Panc1 (cell line): ENCODE results near the gene LCOR.

ENCODE experiments used
- POLR2AphosphoS5 ChIP-seq: IDR thresholded peaks from 2 replicates; pipeline ENCODE4 v1.6.1; 2012; ENCODE audit warnings: mild to moderate bottlenecking, low read depth, low read length, moderate library complexity
- REST ChIP-seq, 2 experiments: IDR thresholded peaks; 2 replicates each; pipeline ENCODE4 v1.6.1; 2011 to 2012; ENCODE audit warnings: low read depth in 2 of 2, control low read depth in 1 of 2, low read length in 1 of 2, mild to moderate bottlenecking in 1 of 2, moderate library complexity in 1 of 2; ENCODE audit not compliant: insufficient read depth in 1 of 2
- SIN3A ChIP-seq: IDR thresholded peaks from 2 replicates; pipeline ENCODE4 v1.6.1; 2012; ENCODE audit warnings: low read depth, mild to moderate bottlenecking, low read length, moderate library complexity, borderline replicate concordance; ENCODE audit not compliant: insufficient read depth
- TF ChIP-seq, protein P1 (sequence below): fragments of 450-650 bp; IDR thresholded peaks from 2 replicates; pipeline ENCODE4 v1.5.1; 2017; ENCODE audit warnings: mild to moderate bottlenecking

DNA sequence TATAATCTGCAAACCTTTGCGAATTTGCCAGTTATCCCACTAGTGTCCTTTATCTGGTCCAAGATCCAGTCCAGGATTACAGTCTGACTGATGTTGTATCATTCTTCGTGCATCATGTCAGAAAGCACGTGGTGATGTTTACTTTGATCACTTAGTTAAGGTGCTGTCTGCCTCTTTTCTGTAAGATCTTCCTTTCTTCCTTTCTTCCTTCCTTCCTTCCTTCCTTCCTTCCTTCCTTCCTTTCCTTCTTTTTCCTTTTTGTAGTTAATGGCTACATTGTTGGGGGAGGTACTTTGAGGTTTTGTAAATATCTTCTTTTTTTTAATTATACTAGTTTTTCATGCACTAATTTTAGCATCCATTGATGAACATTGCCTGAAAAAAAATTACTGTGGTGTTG, 80.3 kb downstream of the LCOR start:
- TF ChIP-seq REST (IDR thresholded peaks at IDR 0.05; ENCODE audit: insufficient read depth in 1 of 2, low read depth in 2 of 2, low read length in 1 of 2) (no peak), SIN3A (no peak), POLR2AphosphoS5 (no peak)
- TF ChIP-seq, protein P1, sequence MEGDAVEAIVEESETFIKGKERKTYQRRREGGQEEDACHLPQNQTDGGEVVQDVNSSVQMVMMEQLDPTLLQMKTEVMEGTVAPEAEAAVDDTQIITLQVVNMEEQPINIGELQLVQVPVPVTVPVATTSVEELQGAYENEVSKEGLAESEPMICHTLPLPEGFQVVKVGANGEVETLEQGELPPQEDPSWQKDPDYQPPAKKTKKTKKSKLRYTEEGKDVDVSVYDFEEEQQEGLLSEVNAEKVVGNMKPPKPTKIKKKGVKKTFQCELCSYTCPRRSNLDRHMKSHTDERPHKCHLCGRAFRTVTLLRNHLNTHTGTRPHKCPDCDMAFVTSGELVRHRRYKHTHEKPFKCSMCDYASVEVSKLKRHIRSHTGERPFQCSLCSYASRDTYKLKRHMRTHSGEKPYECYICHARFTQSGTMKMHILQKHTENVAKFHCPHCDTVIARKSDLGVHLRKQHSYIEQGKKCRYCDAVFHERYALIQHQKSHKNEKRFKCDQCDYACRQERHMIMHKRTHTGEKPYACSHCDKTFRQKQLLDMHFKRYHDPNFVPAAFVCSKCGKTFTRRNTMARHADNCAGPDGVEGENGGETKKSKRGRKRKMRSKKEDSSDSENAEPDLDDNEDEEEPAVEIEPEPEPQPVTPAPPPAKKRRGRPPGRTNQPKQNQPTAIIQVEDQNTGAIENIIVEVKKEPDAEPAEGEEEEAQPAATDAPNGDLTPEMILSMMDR, result no peak
